HG02571 (cell line): ENCODE measurements around the gene PNMA1.

Experiments
- ATAC-seq: cut with Tn5 transposase; IDR thresholded peaks from one replicate; pipeline ENCODE4 v1.9.1; 2021; ENCODE audit warnings: mild to moderate bottlenecking, moderate library complexity; ENCODE audit not compliant: unreplicated experiment

PNMA1 gene

DNA sequence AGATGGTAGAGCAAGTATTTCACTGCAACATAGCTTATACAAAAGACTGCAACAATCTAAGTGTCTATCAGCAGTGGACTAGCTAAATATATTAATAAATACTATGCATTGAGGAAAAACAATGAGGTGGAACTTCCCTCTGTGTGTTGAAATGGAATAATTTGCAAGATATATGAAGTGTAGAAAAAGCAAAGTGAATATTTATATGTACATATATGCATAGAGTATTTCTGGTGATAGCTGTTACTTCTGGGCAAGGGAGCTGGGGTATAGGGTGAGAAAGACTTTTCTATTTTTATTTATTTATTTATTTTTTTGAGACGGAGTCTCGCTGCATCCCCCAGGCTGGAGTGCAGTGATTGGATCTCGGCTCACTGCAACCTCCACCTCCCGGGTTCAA is 35.5 kb downstream of the PNMA1 start:
- no peak for ATAC-seq

DNA sequence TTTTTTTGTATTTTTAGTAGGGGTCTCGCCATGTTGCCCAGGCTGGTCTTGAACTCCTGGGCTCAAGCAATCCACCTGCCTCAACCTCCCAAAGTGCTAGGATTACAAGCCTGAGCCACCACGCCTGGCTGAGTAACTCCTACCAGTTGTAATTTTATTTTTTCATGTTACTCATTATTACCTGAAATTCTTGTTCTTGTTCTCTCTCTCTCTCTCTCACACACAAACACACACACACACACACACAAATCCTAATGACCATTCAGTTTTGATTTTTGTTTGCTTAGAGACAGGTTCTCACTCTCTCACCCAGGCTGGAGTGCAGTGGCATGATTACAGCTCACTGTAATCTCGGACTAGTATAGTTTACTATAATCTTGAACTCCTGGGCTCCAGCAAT is 39.2 kb downstream of the PNMA1 start:
- ATAC-seq: no peak

DNA sequence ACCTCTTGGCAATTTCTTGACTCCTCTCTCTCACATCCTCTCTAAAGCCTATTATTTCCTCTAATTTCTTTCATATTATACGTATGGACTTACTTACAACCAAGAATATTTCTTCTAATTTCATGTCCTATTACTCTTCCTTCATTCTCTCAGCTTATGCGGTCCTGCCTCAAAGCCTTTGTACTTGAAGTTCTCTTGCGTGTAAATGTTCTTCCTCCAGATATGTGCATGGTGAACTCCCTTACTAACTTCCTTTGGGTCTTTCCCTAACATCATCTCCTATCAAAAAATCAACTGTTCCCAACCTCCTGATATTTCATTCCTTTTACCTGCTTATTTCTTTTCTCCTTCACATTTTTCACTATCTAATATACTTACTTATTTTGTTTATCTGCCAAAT is 46.3 kb downstream of the PNMA1 start:
- ATAC-seq: no peak

DNA sequence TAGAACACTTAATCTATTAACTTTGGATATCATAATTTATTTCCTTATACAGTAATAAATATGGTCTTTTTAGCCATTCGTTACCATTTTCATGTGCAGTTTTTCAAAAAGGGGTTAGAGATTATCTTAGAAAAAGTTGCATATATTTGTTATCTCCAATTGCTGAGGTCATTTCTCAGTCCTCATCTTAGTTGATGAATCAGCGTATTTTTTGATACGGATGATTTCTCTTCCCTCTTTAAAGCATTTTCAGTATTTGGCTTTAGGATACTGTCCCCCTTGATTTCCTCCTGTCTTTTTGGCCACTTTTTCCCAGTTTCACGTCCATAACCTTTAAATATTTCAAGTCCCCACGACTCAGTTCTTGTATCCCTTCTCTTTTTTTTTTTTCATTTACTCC is 47.6 kb downstream of the PNMA1 start:
- no peak for ATAC-seq

DNA sequence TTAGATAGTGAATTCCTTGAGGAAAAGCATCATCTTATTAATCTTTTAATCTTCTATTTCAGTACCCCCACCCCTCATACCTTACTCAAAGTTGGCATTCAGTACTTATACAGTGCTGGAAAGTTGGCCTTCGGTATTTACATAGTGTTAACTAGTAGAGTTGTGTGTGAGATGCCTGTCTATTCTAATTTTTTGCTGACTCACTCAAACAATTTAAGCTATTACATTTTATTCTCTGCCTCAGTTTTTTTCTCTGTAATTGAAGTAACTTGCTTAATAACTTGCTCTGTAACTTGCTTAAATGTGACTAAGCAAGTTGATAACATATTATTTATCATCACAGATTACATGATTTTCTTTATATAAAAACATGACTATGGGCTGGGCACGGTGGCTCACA is 49.1 kb downstream of the PNMA1 start:
- ATAC-seq: no peak

DNA sequence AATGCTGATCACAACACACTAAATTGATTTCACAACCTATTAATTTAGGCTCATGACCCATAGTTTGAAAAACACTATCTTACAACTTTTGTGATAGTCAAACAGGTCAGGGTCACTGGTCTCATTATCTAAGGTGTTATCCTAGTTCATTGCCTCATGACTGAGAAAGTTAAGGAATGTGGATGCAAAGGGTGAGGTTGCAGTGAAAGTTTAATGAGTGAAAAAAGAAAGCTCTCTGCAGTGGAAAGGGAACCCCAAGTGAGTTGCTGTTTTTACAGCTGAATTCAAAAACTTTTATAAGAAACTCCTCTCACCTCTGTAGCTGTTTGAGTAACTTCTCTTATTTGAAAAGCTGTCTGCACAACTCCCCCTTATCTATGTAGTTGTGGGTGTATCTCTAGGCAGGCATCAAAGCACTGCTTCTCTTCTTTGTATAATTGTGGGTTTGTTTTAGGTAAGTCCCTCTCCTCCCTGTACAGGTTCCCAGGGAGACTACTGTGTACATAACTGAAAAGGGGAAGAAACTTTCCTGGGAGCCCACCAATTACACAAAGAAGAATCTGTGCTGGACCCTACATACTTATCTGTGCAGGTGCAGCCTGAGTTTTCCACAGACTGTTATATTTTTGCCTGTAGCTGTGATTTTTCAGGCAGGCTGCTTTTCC is 50.5 kb downstream of the PNMA1 start:
- ATAC-seq: no peak

DNA sequence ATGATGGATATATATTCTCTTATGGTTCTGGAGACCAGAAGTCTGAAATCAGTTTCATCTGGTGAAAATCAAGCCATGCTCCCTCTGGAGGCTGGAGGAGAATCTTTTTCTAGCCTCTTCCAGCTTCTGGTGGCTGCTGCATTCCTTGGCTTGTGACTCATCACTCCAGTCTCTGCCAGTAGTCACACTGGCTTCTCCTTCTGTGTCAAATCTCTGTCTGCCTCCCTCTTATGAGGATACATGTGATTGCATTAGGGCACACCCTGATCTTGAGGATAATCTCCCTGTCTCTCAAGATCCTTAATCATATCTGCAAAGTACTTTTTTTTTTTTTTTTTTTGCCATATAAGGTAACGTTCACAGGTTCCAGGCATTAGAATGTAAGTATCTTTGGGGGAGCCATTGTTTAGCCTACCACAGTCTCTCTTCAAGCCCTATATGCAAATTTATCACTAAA is 51.7 kb downstream of the PNMA1 start:
- no peak for ATAC-seq

DNA sequence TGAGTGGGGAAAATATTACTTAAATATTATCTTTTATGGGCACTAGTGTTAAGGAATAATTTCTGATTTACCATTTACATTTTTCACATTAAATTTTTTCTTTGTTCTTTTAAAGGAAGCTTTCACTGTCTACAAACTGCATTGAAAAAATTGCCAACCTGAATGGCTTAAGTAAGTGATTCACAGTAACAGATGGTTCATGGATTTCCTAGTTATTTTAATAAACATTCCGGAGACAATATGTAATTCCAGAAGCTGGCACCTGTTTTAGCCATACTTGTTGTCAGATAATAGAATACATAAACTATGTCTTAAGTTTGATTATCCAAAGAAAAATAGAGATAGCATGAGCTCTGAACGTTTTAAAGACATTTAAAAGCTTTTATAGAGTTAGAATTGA is 52.3 kb downstream of the PNMA1 start:
- no peak for ATAC-seq
